Astrocyte of the cerebellum (primary cell): ENCODE results near the gene DACT2.

ENCODE experiments used
- DNase-seq: peaks from one replicate; pipeline ENCODE4 v3.0.0-alpha.2; 2011; ENCODE audit warnings: low read depth
- H3K4me3 ChIP-seq: 2 replicates; pipeline ENCODE4 v1.5.1; 2011; ENCODE audit warnings: mild to moderate bottlenecking, low read depth, low read length, moderate library complexity
- in situ Hi-C: cut with HindIII; loops from 2 replicates; pipeline ENCODE4 v1.10.0; 2017; ENCODE audit warnings: low sequenced_read_pairs
- TF ChIP-seq, protein P1 (sequence below): IDR thresholded peaks from 2 replicates; pipeline ENCODE4 v1.5.1; 2012; ENCODE audit warnings: low read length, low read depth, moderate library complexity, mild to moderate bottlenecking; ENCODE audit errors: missing control alignments

The DACT2 gene

DNA sequence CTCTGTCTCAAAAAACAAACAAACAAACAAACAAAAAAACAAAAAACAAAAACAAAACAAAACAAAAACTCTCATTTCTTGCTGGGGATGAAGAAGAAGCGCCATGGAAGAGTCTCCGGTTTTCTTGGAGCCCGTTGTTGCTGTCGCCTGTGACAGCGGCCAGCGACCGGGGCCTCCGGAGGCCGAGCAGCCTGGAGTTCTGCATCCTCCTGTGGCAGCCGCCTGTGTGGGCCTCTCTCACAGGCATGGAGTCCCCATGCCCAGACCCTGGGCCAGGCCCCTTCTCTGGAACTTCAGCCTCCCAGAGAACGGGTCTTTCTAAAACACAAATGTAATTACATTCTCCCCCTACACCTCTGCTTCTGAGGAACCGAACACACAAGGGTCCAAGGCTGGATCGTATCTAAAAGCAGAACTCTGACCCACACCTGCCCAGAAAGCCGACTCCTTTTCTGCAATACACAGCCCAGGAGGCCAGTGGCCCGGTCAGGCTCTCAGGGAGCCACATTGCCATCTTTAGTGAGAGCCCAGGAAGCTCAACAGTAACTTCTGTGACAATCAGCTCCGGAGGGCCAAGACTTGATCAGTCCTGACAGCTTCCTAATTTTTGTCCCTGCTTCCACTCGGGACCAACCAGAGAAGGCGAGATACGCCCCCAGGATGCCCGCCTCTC, 18.5 kb downstream of the DACT2 start:
- H3K4me3 ChIP-seq = no peak overlapping the region
- TF ChIP-seq, protein P1, sequence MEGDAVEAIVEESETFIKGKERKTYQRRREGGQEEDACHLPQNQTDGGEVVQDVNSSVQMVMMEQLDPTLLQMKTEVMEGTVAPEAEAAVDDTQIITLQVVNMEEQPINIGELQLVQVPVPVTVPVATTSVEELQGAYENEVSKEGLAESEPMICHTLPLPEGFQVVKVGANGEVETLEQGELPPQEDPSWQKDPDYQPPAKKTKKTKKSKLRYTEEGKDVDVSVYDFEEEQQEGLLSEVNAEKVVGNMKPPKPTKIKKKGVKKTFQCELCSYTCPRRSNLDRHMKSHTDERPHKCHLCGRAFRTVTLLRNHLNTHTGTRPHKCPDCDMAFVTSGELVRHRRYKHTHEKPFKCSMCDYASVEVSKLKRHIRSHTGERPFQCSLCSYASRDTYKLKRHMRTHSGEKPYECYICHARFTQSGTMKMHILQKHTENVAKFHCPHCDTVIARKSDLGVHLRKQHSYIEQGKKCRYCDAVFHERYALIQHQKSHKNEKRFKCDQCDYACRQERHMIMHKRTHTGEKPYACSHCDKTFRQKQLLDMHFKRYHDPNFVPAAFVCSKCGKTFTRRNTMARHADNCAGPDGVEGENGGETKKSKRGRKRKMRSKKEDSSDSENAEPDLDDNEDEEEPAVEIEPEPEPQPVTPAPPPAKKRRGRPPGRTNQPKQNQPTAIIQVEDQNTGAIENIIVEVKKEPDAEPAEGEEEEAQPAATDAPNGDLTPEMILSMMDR = no peak
- in situ Hi-C loops = no loop called here
- DNase-seq = no peak

DNA sequence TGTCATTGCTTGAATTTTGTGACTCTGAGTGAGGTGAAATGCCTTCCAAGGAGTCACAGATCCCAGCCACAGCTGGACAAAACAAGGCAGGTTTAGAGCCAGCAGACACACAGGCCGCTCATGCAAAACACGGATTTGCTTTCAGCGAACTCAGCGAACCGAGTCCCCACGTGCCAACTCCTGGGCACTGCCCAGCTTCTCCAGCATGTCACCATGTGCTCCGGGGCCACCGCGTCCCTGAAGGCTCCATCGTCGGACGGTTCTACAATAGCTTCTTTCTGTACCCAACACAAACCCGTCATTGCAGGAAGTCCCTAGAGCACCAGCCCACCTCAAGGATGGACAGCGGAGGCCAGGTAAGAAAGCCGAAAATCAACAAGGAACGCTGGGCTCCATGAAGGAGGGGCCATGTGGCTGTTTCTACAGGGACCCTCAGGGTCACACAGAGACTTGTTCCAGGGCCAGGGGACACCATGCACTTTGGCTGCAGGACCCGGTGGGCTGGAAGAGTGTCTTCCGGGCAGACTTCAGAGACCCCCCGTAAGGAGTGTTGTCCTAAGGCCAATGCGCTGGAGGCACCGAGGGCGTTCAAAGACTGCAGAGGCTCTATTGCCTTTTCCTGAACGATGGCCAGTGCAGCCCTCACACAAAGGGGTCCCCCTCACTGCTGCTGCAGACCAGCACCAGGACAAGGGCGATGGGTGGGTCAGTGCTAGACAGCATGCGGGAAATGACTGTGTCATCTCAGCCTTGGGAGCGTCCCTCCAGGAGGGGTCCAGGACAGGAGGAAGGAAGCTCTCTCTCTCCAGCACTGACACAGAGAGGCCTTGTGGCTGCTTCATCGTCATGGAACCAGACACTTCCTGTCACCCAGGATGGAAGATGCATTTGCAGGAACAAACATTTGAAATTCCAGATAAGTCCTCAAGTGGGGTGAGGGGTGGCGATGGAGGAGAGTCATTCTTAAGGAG, 19.8 kb downstream of the DACT2 start:
- TF ChIP-seq, protein P1 = no peak
- DNase-seq = no peak
- no peak overlapping the region for H3K4me3 ChIP-seq
- in situ Hi-C loops = no loop called here

DNA sequence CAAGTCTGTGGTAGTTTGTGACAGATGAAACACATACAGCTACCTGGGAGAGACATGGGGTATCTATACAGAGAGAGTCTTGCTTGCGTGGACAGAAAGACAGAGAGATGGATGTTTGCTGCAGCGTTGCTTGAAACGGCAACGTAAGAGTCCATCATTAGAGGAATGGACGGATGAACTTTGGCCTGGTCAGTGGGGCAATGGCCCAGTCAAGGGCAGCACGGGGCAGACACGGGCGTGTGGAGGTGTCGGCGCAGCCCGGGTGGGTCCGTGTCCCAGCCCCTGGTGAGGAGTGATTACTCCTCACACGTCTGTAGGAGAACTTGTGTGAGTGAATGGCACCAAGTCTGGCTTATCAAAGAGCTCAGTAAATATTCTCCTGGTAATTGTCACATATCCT, 21.9 kb downstream of the DACT2 start:
- no peak overlapping the region for H3K4me3 ChIP-seq
- in situ Hi-C loops = no loop called here
- TF ChIP-seq, protein P1 = no peak
- DNase-seq = no peak

DNA sequence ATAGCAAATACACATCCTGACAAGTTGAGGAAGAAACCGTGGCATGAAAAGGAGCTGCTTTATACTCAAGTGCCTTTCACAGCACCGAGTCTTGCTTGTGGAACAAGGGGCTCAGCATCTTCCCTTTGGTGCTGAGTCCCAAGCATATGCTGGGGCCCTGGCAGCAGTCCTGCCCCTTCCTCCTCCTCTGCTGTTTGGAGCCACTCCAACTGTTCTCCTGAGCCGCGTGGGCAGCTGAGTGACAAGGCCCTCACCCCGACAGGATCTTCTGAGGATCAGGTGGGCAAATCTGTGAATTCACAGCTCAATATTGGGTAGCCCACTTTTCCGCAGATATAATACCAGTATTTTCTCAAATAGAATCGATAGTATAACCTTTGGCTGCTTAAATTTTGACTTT, 24.7 kb downstream of the DACT2 start:
- no peak overlapping the region for H3K4me3 ChIP-seq
- in situ Hi-C loops = no loop called here
- no peak for DNase-seq
- TF ChIP-seq, protein P1 = no peak

DNA sequence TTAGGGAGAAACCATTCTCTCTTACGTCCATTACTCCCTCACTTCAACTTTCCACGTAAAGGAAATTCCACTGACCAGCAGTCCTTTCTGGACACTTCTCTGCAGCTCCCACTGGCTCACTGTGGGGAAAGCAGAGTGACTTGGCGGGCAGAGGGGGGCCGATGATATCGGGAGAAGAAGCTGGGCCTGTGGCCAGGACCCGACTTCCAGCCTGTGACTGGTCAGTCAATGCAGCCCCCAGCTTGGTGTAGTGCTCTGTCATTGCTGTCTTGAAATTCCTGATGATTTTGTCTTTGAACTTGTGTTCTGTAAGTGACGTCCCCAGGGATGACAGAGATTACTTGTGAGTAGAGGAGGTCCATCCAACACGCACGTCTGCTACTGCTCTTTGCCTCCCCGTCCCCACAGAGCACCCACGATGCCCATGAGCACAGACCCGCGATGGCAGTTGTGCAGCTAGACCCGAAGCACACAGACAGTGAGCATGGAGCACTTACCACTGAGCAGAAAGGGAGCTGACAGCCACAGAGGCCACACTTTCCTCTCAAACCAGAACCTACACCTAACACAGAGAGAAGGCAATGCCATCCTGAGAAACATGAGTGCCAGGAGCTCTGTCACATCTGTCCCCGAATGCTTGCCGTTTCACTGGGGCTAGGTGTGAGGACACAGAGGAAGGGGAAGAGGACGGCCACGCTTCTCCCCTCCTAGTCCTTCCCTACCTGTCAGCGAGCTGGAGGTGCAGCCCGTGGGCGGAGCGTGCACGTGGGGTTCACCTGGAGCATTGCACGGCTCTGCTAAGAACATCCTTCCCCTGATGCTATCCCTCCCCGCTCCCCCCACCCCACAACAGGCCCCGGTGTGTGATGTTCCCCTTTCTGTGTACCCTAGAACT, 25.7 kb downstream of the DACT2 start:
- in situ Hi-C loops = no loop called here
- no peak for DNase-seq
- TF ChIP-seq, protein P1 = no peak
- H3K4me3 ChIP-seq = no peak overlapping the region

DNA sequence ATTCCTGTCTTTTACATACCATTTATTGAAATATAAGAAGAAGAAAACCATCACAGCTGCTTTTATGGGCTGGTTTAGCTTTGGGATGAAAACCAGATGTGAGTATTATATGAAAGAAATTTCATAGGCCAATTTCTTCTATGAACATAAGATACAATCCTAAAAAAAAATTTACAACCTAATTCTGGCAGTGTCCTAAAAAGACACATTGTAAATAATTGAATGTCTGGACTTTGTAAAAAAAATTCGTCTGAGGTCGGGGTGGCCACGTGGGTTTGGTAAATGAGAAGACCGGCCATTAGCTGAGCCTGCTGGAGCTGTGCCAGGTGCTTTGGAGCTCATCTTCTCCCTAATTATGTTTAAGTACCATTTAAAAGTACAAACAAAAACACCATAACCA, 26.8 kb downstream of the DACT2 start:
- TF ChIP-seq, protein P1 = no peak
- in situ Hi-C loops = no loop called here
- H3K4me3 ChIP-seq = no peak overlapping the region
- DNase-seq = no peak
